OCI-LY3 (cell line): ENCODE data around the gene TCF12.

Source experiments
- CTCF ChIP-seq: fragments of 200-600, 300-600 bp; sonication (generic); IDR thresholded peaks from 2 replicates; pipeline ENCODE4 v1.5.1; 2014; ENCODE audit warnings: antibody characterized with exemption, low read length, low read depth
- EZH2phosphoT487 ChIP-seq: fragments of 200-600 bp; shearing (Covaris generic); IDR thresholded peaks from 2 replicates; pipeline ENCODE4 v1.6.1; 2018; ENCODE audit warnings: antibody characterized with exemption, mixed run types, low read depth

DNA sequence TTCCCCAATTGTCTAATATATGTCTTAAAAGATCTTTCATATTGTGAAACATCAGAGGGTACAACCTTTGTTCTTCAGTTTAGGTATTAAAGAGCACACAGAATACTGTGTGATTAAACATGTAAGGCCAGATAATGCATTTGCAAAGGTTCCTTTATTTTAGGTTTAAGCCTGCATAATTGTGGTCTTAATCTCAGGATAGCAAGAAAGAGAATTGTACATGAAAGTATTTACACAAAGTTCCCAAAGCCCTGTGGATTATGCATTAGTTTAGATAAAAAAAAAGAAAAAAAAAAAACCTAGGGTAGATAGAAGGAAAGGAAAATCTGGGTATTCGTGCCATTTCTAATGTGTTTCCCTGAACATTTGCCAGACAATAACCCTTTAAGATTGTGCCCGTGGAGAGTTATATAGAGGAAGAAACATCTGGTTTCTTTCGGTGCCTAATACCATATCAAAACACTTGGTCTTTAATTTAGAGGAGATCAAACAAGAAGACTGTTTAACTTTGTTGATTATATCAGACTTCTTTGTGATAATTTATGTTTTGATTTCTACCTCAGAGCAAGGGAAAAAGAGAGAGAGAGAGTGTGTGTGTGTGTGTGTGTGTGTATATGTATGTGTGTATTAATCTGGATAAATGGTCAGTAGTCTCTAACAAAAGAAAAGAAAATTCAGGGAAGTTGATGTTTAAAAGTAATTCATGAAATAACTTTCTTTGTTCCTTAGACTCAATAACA lies 318.3 kb downstream of the TCF12 start:
- TF ChIP-seq CTCF, result no peak
- TF ChIP-seq EZH2phosphoT487, result no peak
